IMR-90 (cell line): ENCODE measurements around the gene PTH2. TPM values are rescaled to one million over a fixed set of nuclear protein-coding genes. Genes with fewer than 3 reads are reported as not detected.

Source experiments
- ATAC-seq: fragments of 200-7000 bp; cut with Tn5 transposase; 2 replicates; pipeline ENCODE4 v1.9.1; 2020; ENCODE audit warnings: low read depth, mild to moderate bottlenecking, moderate library complexity
- BruUV-seq: library from RNA; stranded (reverse); fragments of 400-500 nt; replicated peaks from 2 replicates; lab custom pipeline; 2021; lab: Mats Ljungman, UMichigan
- CTCF ChIA-PET: fragments of 300-600 bp; formaldehyde crosslinking; extraction: SDS; loops from one replicate; lab custom pipeline; 2021; ENCODE audit warnings: antibody characterized with exemption; lab: Yijun Ruan, JAX
- POLR2A ChIA-PET: fragments of 300-600 bp; sonication (Branson Sonifier 250); formaldehyde crosslinking; loops from one replicate; lab custom pipeline; 2022; ENCODE audit warnings: antibody characterized with exemption; ENCODE audit not compliant: unreplicated experiment; lab: Charles Lee
- DNase-seq: peaks from one replicate; pipeline ENCODE4 v3.0.0; 2013
- H2AFZ ChIP-seq: replicated peaks from 2 replicates; pipeline ENCODE3; 2013; ENCODE audit warnings: low read length, mild to moderate bottlenecking; ENCODE audit not compliant: poor library complexity
- H2AK5ac ChIP-seq: 2 replicates; pipeline ENCODE4 v1.6.1; 2013; ENCODE audit warnings: low read depth, low read length, inconsistent platforms
- H2AK9ac ChIP-seq: replicated peaks from 2 replicates; pipeline ENCODE3; 2013; ENCODE audit warnings: mild to moderate bottlenecking, low read depth, low read length, moderate library complexity; ENCODE audit not compliant: poor library complexity
- H2BK120ac ChIP-seq: 2 replicates; pipeline ENCODE4 v1.6.1; 2013; ENCODE audit warnings: low read depth, low read length, inconsistent platforms
- H2BK15ac ChIP-seq: 3 replicates; pipeline ENCODE4 v1.6.1; 2013; ENCODE audit warnings: low read depth, low read length, inconsistent platforms
- H2BK20ac ChIP-seq: 2 replicates; pipeline ENCODE4 v1.6.1; 2013; ENCODE audit warnings: low read depth, mild to moderate bottlenecking, inconsistent platforms, low read length, moderate library complexity
- H2BK5ac ChIP-seq: 2 replicates; pipeline ENCODE4 v1.6.1; 2013; ENCODE audit warnings: mild to moderate bottlenecking, low read depth, low read length, inconsistent platforms; ENCODE audit not compliant: poor library complexity, severe bottlenecking
- H3K14ac ChIP-seq: replicated peaks from 2 replicates; pipeline ENCODE4 v1.6.1; 2013; ENCODE audit warnings: low read depth, low read length, inconsistent platforms
- H3K18ac ChIP-seq: 2 replicates; pipeline ENCODE4 v1.6.1; 2013; ENCODE audit warnings: low read depth, low read length, control low read depth
- H3K23ac ChIP-seq: 2 replicates; pipeline ENCODE4 v1.6.1; 2013; ENCODE audit warnings: low read depth, low read length, inconsistent platforms
- H3K27ac ChIP-seq: 2 replicates; pipeline ENCODE4 v1.5.1; 2013; ENCODE audit warnings: mild to moderate bottlenecking, control low read depth, low read length; ENCODE audit not compliant: insufficient read depth
- H3K27me3 ChIP-seq: 2 replicates; pipeline ENCODE4 v1.6.1; 2013; ENCODE audit warnings: low read length; ENCODE audit not compliant: control insufficient read depth, insufficient read depth
- H3K36me3 ChIP-seq: 2 replicates; pipeline ENCODE4 v1.6.1; 2013; ENCODE audit warnings: low read length, mixed read lengths; ENCODE audit not compliant: control insufficient read depth, insufficient read depth
- H3K4ac ChIP-seq: 2 replicates; pipeline ENCODE4 v1.6.1; 2013; ENCODE audit warnings: low read depth, low read length, inconsistent platforms
- H3K4me1 ChIP-seq: 2 replicates; pipeline ENCODE4 v1.6.1; 2013; ENCODE audit warnings: low read length, mixed read lengths; ENCODE audit not compliant: control insufficient read depth, insufficient read depth
- H3K4me2 ChIP-seq: 2 replicates; pipeline ENCODE4 v1.6.1; 2013; ENCODE audit warnings: low read depth, mild to moderate bottlenecking, control low read depth, low read length, moderate library complexity
- H3K4me3 ChIP-seq: 2 replicates; pipeline ENCODE4 v1.5.1; 2013; ENCODE audit warnings: low read depth, mild to moderate bottlenecking, control low read depth, low read length, moderate library complexity; ENCODE audit not compliant: insufficient read depth
- H3K56ac ChIP-seq: 2 replicates; pipeline ENCODE4 v1.6.1; 2013; ENCODE audit warnings: low read length, inconsistent platforms; ENCODE audit not compliant: insufficient read depth; ENCODE audit errors: extremely low read depth
- H3K79me1 ChIP-seq, 2 experiments: 2 replicates each; pipeline ENCODE4 v1.6.1; 2013; ENCODE audit warnings: low read length in 2 of 2, inconsistent platforms in 1 of 2, low read depth in 1 of 2
- H3K9ac ChIP-seq: 2 replicates; pipeline ENCODE4 v1.6.1; 2013; ENCODE audit warnings: low read depth, low read length, control low read depth
- H3K9me1 ChIP-seq: 2 replicates; pipeline ENCODE4 v1.6.1; 2013; ENCODE audit warnings: low read length, inconsistent platforms; ENCODE audit not compliant: insufficient read depth
- H3K9me3 ChIP-seq: 2 replicates; pipeline ENCODE4 v1.6.1; 2013; ENCODE audit warnings: low read length; ENCODE audit not compliant: control insufficient read depth, insufficient read depth
- H4K20me1 ChIP-seq: 2 replicates; pipeline ENCODE4 v1.6.1; 2013; ENCODE audit warnings: low read length, inconsistent platforms; ENCODE audit not compliant: insufficient read depth
- H4K5ac ChIP-seq: 2 replicates; pipeline ENCODE4 v1.6.1; 2013; ENCODE audit warnings: mild to moderate bottlenecking, low read depth, low read length, control low read depth
- H4K8ac ChIP-seq, 2 experiments: 2 replicates each; pipeline ENCODE4 v1.6.1; 2013; ENCODE audit warnings: low read depth in 2 of 2, low read length in 2 of 2, control low read depth in 1 of 2, inconsistent platforms in 1 of 2
- H4K91ac ChIP-seq: 2 replicates; pipeline ENCODE4 v1.6.1; 2013; ENCODE audit warnings: low read depth, low read length, inconsistent platforms; ENCODE audit not compliant: insufficient read depth
- WGBS, 2 experiments: methylation state at CpG; one replicate each; pipeline versions ENCODE4 v1.1.5 to v1.1.7; 2013; ENCODE audit warnings: missing lambda C conversion rate in 2 of 2; ENCODE audit not compliant: insufficient read length in 1 of 2; ENCODE audit errors: extremely low coverage in 2 of 2; 5-methylcytosine and 5-hydroxymethylcytosine counted together
- dilution Hi-C: fragments of 300-500 bp; cut with HindIII; formaldehyde crosslinking; loops from one replicate; pipeline ENCODE4 v1.14.3; 2018; ENCODE audit warnings: low sequenced_read_pairs; ENCODE audit not compliant: unreplicated experiment
- in situ Hi-C: fragments of 300-500 bp; cut with MboI; formaldehyde crosslinking; loops from 3 replicates; pipeline ENCODE4 v1.14.3; 2019; ENCODE audit warnings: low sequenced_read_pairs, inconsistent platforms, mixed read lengths
- intact Hi-C: fragments of 100-400 bp; cut with micrococcal nuclease; formaldehyde crosslinking; loops from 2 replicates; pipeline ENCODE4 v1.10.0; 2022
- polyA plus RNA-seq, 3 experiments: library from polyadenylated mRNA; depleted of rRNA; stranded (reverse); fragments of >200 nt; gene quantifications; 2 replicates each; pipeline ENCODE4 v1.2.3, GENCODE V29; 2012; ENCODE audit warnings: low replicate concordance in 1 of 3
- total RNA-seq: library from RNA; depleted of rRNA; stranded (reverse); fragments of >200 nt; gene quantifications from 2 replicates; pipeline ENCODE4 v1.2.3, GENCODE V29; 2012
- TF ChIP-seq, protein P1 (sequence below): fragments of 150-350 bp; IDR thresholded peaks from 2 replicates; pipeline ENCODE4 v1.6.1; 2017; ENCODE audit warnings: mild to moderate bottlenecking, antibody characterized with exemption, low read length, low read depth
- TF ChIP-seq, protein P2 (sequence below): conservative IDR thresholded peaks from 2 replicates; pipeline ENCODE4 v1.5.1; 2012; ENCODE audit warnings: mild to moderate bottlenecking, low read depth, low read length, improper control_type of control experiment

Gene PTH2
- total and polyA plus RNA-seq, 2 of the 4 experiments (the other 2 are of a cell fraction): not detected

DNA sequence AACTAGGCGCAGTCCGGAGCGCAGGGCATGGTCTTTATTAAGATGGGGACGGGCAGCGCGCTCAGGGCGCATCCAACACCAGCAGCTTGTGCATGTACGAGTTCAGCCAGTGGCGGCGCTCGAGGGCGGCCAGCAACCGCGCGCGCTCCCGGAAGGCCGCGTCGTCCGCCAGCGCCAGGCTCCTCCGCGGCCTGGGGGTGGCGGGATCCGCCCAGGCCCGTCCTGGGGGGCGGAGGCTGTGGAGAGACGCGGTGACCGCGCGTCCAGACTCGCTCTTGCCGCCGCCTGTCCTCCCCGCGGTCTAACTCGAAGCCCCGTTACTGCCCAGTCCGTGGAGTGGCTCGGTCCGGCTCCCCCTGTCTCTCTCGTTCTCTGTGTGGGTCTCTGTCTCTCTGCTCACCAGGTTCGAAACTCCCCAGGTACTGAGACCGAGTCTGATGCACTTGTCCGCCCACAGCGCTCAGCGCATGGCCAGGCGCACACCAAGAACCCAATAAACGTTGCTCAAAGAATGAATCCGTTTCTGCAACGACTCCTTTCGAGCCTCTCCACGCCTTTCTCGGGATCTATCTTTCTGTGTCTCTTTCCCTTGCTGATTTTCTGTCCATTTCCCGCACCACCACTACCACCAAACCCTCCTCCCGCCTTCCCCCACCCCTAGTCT lies 702 bp downstream of the PTH2 start:
- H2BK15ac ChIP-seq: no peak overlapping the region
- DNase-seq: peak; percentile 17
- dilution Hi-C loops (no loop called here), in situ Hi-C loops (no loop called here), intact Hi-C loops (no loop called here)
- H3K27me3 ChIP-seq: peaks cover 94% of the 10 kb centered on the region
- ChIA-PET CTCF (no interaction called here), POLR2A (no interaction called here)
- ATAC-seq: peak; percentile 61
- H3K18ac ChIP-seq: no peak overlapping the region
- no peak overlapping the region for H3K4me3 ChIP-seq
- no peak overlapping the region for H2BK5ac ChIP-seq
- H2BK120ac ChIP-seq: no peak overlapping the region
- no peak overlapping the region for H4K5ac ChIP-seq
- no peak overlapping the region for H2AK9ac ChIP-seq
- H3K9me1 ChIP-seq: no peaks in the 10 kb centered on the region
- no peak overlapping the region for H3K14ac ChIP-seq
- H4K8ac ChIP-seq: no peak overlapping the region
- H3K9me3 ChIP-seq: peaks cover 2% of the 10 kb centered on the region; the same call in 1 of the 2 replicates
- H3K56ac ChIP-seq: no peak overlapping the region
- BruUV-seq: no TSS peak
- H3K23ac ChIP-seq: no peak overlapping the region
- no peaks in the 10 kb centered on the region for H3K79me1 ChIP-seq
- peak overlapping the region; percentile 81 for H2AFZ ChIP-seq
- no peaks in the 10 kb centered on the region for H4K20me1 ChIP-seq
- H3K9ac ChIP-seq: no peak overlapping the region
- H4K91ac ChIP-seq: no peak overlapping the region
- H3K36me3 ChIP-seq: no peaks in the 10 kb centered on the region
- 7% methylated on average over 35 of the region's 58 CpGs; no CpG with 5 or more reads in 1 of the 2 experiments for WGBS, 2 experiments
- H3K4me2 ChIP-seq: peak overlapping the region; percentile 10; the same call in 1 of the 2 replicates
- peaks cover 2% of the 10 kb centered on the region; the same call in 1 of the 2 replicates for H3K4me1 ChIP-seq
- no peak overlapping the region for H3K4ac ChIP-seq
- H2AK5ac ChIP-seq: no peak overlapping the region
- no peak overlapping the region for H3K27ac ChIP-seq
- H2BK20ac ChIP-seq: no peak overlapping the region
- TF ChIP-seq, protein P1, sequence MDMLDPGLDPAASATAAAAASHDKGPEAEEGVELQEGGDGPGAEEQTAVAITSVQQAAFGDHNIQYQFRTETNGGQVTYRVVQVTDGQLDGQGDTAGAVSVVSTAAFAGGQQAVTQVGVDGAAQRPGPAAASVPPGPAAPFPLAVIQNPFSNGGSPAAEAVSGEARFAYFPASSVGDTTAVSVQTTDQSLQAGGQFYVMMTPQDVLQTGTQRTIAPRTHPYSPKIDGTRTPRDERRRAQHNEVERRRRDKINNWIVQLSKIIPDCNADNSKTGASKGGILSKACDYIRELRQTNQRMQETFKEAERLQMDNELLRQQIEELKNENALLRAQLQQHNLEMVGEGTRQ: no peak
- TF ChIP-seq, protein P2, sequence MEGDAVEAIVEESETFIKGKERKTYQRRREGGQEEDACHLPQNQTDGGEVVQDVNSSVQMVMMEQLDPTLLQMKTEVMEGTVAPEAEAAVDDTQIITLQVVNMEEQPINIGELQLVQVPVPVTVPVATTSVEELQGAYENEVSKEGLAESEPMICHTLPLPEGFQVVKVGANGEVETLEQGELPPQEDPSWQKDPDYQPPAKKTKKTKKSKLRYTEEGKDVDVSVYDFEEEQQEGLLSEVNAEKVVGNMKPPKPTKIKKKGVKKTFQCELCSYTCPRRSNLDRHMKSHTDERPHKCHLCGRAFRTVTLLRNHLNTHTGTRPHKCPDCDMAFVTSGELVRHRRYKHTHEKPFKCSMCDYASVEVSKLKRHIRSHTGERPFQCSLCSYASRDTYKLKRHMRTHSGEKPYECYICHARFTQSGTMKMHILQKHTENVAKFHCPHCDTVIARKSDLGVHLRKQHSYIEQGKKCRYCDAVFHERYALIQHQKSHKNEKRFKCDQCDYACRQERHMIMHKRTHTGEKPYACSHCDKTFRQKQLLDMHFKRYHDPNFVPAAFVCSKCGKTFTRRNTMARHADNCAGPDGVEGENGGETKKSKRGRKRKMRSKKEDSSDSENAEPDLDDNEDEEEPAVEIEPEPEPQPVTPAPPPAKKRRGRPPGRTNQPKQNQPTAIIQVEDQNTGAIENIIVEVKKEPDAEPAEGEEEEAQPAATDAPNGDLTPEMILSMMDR: peak; percentile 35
